KG1 (cell line): Measurements from ENCODE around the gene SIPA1L2.

Experiments
- DNase-seq: peaks from one replicate; lab custom pipeline; 2025; lab: John Stamatoyannopoulos, UW

Gene SIPA1L2

GRCh38 chr1:232589812-232590743 is 39.9 kb downstream of the SIPA1L2 start:
- no peak for DNase-seq

DNA sequence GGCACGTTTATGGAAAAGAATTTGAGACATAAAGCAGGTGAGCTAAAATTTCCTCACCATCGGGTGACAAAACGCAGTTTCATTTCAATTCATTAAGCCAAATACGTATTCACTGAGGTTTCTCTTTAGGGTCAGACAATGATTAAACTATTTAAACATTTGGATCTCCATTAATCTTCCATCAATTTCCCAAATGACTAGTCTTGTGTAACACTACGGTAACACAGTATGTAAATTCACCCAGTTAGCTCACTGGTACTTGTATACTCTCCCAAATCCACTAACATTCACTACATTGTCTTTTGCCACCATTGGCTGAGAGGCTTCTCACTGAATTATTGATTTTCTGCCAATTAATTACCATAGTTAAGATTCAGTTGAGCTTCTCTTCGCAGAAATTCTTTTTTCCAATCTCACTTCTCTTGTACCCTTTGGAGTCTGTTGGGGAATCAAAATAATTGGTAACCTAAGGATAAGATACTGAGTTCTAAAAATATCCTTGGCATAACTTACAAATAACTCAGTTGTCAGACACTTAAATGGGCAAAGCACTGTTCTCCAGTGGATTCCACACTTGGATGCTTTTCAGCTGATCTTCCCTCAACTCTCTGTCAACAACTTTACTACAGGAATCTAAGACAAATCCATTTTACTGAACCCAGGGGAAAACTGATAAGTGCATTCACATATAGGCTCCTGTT is 40.7 kb downstream of the SIPA1L2 start:
- no peak for DNase-seq

DNA sequence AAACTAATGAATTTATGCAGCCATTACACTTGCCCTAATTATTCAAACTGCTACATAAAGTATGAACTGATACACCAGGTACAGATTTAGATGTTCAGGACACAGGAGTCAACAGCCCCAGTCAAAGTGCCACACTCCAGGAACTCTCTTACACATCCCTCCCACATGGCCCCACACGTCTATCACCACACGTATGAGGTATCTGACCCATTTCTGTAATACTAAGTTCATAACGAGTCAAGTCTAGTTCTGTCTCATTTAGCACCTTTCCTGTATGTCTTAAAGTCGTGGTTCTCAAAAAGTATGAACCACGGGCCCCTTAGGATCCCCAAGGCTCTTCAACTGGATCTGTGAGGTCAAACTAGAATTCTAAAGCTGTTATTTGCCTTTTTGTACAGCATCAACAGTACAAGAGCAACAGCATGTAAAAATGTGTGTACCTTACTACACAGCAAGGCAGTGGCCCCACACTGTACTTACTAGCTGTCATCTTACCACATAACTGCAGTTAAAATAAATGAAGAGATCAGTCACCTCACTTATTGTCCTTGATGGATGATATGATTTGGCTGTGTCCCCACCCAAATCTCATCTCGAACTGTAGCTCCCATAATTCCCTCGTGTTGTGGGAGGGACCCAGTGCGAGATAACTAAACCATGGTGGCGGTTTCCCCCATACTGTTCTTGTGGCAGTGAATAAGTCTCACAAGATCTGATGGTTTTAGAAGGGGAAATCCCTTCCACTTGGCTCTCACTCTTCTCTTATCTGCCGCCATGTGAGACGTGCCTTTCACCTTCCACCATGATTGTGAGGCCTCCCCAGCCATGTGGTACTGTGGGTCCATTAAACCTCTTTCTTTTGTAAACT is 42.6 kb downstream of the SIPA1L2 start:
- no peak for DNase-seq

DNA sequence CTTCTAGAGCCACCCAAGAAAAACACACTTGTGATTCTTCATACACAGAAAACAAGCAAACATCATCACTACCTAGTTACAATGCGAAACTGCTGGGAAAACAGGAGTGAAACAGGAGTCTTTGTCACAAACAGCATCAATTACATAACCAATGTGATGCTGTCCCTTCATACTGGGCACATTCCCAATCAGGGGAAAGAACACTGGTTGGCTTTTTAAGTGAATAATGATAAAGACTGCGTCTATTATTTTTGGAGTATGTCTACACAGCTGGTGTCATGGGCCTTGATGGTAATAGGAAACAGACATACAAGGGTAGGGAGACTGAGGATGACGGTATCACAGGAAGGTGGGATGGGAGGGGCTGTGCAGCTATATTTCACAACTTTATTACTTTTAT is 43.3 kb downstream of the SIPA1L2 start:
- DNase-seq = no peak

GRCh38 chr1:232585486-232585885 is 44.4 kb downstream of the SIPA1L2 start:
- DNase-seq = no peak

GRCh38 chr1:232581932-232582331 is 48.0 kb downstream of the SIPA1L2 start:
- DNase-seq = no peak
